Left ventricle myocardium inferior (tissue), 1 donor: ENCODE results near the gene AKAP17A. TPM values are rescaled to one million over a fixed set of nuclear protein-coding genes. Genes with fewer than 3 reads are reported as not detected.

Experiments
- DNase-seq: peaks from one replicate; pipeline ENCODE4 v3.0.0-alpha.2; 2020
- H3K27ac ChIP-seq: fragments of 200-600 bp; replicated peaks from 2 replicates; pipeline ENCODE4 v1.8.0; 2021
- H3K27me3 ChIP-seq: fragments of 200-600 bp; 2 replicates; pipeline ENCODE4 v1.8.0; 2021; ENCODE audit warnings: low read depth
- H3K36me3 ChIP-seq: fragments of 200-600 bp; 2 replicates; pipeline ENCODE4 v1.8.0; 2021
- H3K4me1 ChIP-seq: fragments of 200-600 bp; 2 replicates; pipeline ENCODE4 v1.8.0; 2021
- H3K4me3 ChIP-seq: fragments of 200-600 bp; 2 replicates; pipeline ENCODE4 v1.8.0; 2021; ENCODE audit warnings: mild to moderate bottlenecking, moderate library complexity
- H3K9me3 ChIP-seq: fragments of 200-600 bp; replicated peaks from 2 replicates; pipeline ENCODE4 v1.8.0; 2021
- intact Hi-C: fragments of 100-400 bp; cut with micrococcal nuclease; formaldehyde crosslinking; loops from one replicate; pipeline ENCODE4 v1.11.0; 2022
- long read RNA-seq: library from polyadenylated mRNA; unstranded; transcript quantifications from one replicate; pipeline ENCODE4 v2.0.0, GENCODE V29; 2021
- total RNA-seq: library from RNA; stranded (reverse); fragmentation: NEBNext Ultra II Directional; extraction: Animal tissue kit (Norgen Biotek cat#: 25700); gene quantifications from one replicate; pipeline ENCODE4 v1.2.1, GENCODE V29; 2021
- TF ChIP-seq, protein P1 (sequence below): fragments of 200-600 bp; IDR thresholded peaks from 2 replicates; pipeline ENCODE4 v1.8.0; 2021; ENCODE audit warnings: antibody characterized with exemption, mild to moderate bottlenecking, borderline replicate concordance
- donor health status: DM: no; HTN: yes; CAD: no; lungs with severe emphysema.

Gene AKAP17A
- total RNA-seq: 15.8 TPM
- long read RNA-seq, transcript AKAP17A-202 (4 exons, 2,187 nt): minor isoform, 23 of 142 reads
- long read RNA-seq, transcript AKAP17A-203 (6 exons, 3,232 nt): minor isoform, 6 of 142 reads
- long read RNA-seq, transcript AKAP17A-201 (5 exons, 3,204 nt): major isoform, 98 of 142 reads
- long read RNA-seq, partial matches to known transcripts: 12 of 142 reads
- long read RNA-seq, other reads (novel, unspliced or antisense): 3 of 142 reads

DNA sequence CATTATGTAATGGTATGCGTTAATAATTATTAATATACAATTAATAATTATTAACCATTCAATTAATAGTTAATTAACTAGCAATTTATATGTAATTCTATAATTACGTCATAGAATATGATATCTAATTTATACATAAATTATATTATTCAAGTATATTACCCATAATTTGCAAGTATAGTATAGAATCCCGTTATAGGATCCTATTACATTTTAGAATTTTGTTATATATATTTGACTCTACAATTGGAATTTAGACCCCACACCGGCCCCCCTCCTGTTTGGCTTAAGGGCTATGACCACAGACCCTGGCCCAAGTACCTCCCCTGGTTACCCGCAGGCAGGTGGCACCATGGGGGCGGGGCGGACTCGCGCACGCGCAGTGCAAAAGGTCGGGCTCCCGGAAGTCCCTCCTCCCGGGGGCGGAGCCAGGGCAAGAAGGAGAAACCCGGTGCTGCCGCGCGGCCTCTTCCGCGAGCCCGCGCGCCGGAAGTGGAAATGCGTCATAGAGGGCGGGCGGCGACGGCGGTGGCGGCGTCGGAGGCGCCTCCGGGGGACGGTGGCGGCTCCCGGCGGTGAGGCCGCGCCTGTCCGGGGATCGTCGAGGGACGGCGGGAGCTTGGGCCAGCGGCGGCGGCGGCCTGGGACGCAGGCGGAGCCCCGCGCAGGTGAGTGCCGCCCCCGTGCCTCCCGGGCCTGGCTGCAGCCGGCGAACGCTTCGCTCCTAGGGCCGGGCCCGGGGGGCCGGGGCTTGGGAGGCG lies at the start of gene AKAP17A:
Gene AKAP17A, plus strand, starts transcription at position 503 of the 761 bp plus-strand sequence. CDS start 1,859 bp downstream, outside the sequence.
- TF ChIP-seq, protein P1, sequence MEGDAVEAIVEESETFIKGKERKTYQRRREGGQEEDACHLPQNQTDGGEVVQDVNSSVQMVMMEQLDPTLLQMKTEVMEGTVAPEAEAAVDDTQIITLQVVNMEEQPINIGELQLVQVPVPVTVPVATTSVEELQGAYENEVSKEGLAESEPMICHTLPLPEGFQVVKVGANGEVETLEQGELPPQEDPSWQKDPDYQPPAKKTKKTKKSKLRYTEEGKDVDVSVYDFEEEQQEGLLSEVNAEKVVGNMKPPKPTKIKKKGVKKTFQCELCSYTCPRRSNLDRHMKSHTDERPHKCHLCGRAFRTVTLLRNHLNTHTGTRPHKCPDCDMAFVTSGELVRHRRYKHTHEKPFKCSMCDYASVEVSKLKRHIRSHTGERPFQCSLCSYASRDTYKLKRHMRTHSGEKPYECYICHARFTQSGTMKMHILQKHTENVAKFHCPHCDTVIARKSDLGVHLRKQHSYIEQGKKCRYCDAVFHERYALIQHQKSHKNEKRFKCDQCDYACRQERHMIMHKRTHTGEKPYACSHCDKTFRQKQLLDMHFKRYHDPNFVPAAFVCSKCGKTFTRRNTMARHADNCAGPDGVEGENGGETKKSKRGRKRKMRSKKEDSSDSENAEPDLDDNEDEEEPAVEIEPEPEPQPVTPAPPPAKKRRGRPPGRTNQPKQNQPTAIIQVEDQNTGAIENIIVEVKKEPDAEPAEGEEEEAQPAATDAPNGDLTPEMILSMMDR: peak; percentile 23
- intact Hi-C loops: no loop called here
- no peaks in the 10 kb centered on the region for H3K9me3 ChIP-seq
- H3K4me1 ChIP-seq: peaks cover 46% of the 10 kb centered on the region
- H3K27me3 ChIP-seq: no peaks in the 10 kb centered on the region
- H3K36me3 ChIP-seq: peaks cover 32% of the 10 kb centered on the region
- peak within 1 kb of the TSS; percentile 89 for H3K27ac ChIP-seq
- peak; percentile 93 for DNase-seq
- peak within 1 kb of the TSS; percentile 90 for H3K4me3 ChIP-seq

DNA sequence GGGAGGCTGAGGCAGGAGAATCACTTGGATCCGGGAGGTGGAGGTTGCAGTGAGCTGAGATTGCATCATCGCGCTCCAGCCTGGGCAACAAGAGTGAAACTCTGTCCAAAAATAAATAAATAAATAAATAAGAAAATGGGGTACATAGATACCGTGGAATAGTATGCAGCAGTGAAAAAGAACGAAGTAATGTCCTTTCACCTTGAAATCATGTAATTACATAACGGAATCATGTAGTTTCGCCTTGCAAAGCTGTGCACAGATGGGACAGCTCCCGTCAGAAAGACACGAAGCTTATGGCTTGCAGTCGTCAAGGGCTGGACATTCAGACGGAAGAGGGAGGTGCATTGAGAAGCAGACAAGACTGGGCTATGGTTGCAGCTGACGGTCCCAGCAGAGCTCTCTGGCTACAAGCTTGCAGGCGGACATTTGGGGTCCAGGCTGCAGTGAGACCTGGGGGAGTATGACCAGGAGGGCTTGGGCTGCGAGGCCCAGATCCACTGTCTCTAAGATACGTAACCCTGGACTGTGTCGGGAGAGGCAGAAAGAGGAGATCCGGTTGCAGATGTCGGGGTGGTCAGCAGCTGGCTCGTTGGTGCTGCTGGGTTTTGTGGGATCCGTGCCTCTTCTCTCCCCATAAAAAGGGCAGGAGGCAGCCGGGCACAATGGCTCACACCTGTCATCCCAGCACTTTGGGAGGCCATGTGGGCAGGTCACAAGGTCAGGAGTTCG lies 48.2 kb upstream of the AKAP17A start:
- Histone ChIP-seq H3K9me3 (peaks cover 12% of the 10 kb centered on the region), H3K36me3 (no peaks in the 10 kb centered on the region), H3K27ac (no peak overlapping the region), H3K4me1 (peaks cover 9% of the 10 kb centered on the region), H3K4me3 (no peak overlapping the region), H3K27me3 (no peaks in the 10 kb centered on the region)
- intact Hi-C loops: no loop called here
- no peak for DNase-seq
- TF ChIP-seq, protein P1: no peak

DNA sequence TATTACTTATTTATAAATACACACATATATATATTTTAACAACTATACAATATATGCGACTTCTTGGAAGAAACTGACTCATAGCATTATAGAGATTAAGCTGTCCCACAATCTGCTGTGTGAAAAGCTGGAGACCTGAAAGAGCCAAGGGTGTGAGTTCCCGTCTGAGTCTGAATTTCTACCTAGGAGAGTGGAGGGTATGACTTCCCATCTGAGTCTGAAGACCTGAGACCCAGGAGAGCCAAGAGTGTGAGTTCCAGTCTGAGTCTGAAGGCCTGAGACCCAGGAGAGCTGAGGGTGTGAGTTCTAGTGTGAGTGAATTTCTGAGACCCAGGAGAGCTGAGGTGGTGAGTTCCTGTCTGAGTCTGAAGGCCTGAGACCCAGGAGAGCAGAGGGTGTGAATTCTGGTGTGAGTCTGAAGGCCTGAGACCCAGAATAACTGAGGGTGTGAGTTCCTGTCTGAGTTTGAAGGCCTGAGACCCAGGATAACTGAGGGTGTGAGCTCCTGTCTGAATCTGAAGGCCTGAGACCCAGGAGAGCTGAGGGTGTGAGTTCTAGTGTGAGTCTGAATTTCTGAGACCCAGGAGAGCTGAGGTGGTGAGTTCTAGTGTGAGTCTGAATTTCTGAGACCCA lies 45.5 kb upstream of the AKAP17A start:
- Histone ChIP-seq H3K4me1 (peaks cover 9% of the 10 kb centered on the region), H3K4me3 (no peak overlapping the region), H3K27ac (no peak overlapping the region), H3K27me3 (no peaks in the 10 kb centered on the region), H3K9me3 (peaks cover 12% of the 10 kb centered on the region), H3K36me3 (no peaks in the 10 kb centered on the region)
- intact Hi-C loops: no loop called here
- no peak for DNase-seq
- TF ChIP-seq, protein P1: no peak

GRCh38 chrX:1546691-1547251 lies 44.6 kb upstream of the AKAP17A start:
- intact Hi-C loops: no loop called here
- TF ChIP-seq, protein P1: no peak
- H3K4me1 ChIP-seq: peaks cover 9% of the 10 kb centered on the region
- DNase-seq: peak; percentile 30
- H3K27me3 ChIP-seq: no peaks in the 10 kb centered on the region
- no peak overlapping the region for H3K4me3 ChIP-seq
- H3K27ac ChIP-seq: peak overlapping the region; percentile 73
- peaks cover 12% of the 10 kb centered on the region for H3K9me3 ChIP-seq
- H3K36me3 ChIP-seq: no peaks in the 10 kb centered on the region
